Renal pelvis (tissue), 4 donors: ENCODE measurements around the gene PAFAH1B1. TPM values are rescaled to one million over a fixed set of nuclear protein-coding genes. Genes with fewer than 3 reads are reported as not detected.
A peak's percentile ranks its signal among the peaks of the same experiment; 100 is the strongest.
"Not testable (repeated sequence)": the region's sequence is repeated elsewhere in the genome, so short reads cannot be mapped to it uniquely, and the experiment has no call there.

Experiments used
- DNase-seq: peaks from one replicate; pipeline ENCODE4 v3.0.0-alpha.2; 2013
- polyA plus RNA-seq, 3 donors: library from polyadenylated mRNA; unstranded; fragments of 120-200 nt; gene quantifications; one replicate each; pipeline ENCODE4 v1.2.1, GENCODE V29; 2013; ENCODE audit not compliant: insufficient read length in 3 of 3

Gene PAFAH1B1
- polyA plus RNA-seq, 3 donors, result 117 to 163 (median 139) TPM

- DNase-seq, result not testable (repeated sequence)
Observed at GRCh38 chr17:2628922-2629321, 35.5 kb downstream of the PAFAH1B1 start.

DNA sequence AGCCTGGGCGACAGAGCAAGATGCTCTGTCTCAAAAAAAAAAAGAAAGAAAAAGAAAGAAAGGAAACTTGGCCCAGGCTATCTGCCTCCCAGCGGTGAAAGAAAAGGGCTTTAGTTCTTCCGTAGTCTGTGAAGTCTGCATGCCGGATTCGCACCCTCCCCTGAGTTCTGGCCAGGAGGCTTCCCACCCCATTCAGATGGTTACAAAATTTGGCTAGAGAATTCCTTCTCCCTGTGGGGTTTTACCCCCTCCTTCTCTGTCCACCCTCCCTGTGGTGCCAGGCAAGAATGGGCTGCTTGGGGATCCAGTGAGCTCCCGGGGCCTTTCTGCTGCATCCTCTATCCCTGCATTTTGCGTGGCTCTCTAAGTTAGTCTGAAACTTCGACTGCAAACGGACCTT lies 37.8 kb downstream of the PAFAH1B1 start:
- DNase-seq, result no peak

DNA sequence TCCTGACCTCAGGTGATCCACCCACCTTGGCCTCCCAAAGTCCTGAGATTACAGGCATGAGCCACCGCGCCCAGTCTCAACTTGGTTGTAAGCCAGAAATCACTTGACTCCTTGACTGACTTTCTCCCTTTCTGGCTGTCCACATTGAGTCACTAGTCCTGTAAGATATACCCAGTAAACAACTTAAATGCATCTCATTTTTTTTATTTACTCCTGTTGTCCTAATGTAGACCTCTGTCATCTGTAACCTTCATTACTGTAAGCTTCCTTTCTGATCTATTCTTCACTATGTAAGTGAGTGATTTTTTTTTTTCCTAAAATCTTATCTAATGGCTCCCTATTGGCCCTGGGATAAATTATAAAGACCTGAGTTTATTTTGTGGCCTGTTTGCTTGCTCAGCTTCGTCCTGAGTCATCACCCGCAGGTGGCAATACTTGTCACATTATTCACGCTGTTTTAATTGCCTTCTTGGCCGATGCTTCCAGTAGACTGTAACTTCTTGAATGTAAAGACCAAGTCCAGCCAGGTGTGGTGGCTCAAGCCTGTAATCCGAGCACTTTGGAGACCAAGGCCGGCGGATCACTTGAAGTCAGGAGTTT lies 41.0 kb downstream of the PAFAH1B1 start:
- DNase-seq, result peak; percentile 17

GRCh38 chr17:2635241-2635640 lies 41.8 kb downstream of the PAFAH1B1 start:
- no peak for DNase-seq

DNA sequence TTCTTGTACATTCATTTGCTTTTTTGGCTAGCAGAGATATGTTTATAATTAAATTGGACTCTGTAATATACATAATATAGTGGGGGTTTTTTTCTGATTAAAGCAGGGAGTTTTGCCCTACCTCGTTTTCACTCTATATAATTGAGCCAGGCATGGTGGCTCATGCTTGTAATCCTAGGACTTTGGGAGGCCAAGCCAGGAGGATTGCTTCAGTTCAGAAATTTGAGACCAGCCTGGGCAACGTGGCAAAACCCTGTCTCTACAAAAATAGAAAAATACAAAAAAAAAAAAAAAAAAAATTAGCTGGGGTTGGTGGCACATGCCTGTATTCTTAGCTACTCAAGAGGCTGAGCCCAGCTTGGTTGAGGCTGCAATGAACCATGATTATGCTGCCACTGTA lies 42.2 kb downstream of the PAFAH1B1 start:
- no peak for DNase-seq

DNA sequence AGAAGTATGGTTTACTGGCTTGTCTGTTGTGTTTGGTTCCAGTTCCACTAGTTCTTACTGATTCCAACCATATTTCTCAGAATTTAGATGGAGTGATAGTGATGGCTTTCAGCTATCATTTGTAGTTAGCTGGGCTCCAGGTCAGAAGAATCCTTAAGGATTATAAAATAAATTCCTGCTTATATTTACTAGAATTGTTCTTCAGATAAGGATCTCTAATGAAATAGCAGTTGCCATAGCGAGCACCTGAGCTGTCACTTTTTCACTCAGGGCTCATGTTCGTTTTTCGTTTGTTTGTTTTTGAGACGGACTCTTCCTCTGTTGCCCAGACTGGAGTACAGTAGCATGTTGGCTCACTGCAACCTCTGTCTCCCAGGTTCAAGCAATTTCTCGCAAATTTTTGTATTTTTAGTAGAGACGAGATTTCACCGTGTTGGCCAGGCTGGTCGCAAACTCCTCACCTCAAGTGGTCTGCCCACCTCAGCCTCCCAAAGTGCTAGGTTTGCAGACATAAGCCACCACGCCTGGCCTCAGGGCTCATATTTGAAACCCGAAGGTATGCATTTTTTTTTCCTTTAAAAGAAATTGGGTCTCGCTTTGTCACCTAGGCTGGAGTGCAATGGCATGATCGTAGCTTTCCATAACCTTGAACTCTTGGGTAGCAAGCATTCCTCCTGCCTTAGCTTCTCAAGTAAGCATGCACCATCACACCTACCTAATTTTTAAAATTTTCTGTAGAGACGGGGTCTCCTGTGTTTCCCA lies 42.9 kb downstream of the PAFAH1B1 start:
- DNase-seq, result no peak

- DNase-seq, result no peak
Observed at GRCh38 chr17:2637422-2637821, 44.0 kb downstream of the PAFAH1B1 start.

DNA sequence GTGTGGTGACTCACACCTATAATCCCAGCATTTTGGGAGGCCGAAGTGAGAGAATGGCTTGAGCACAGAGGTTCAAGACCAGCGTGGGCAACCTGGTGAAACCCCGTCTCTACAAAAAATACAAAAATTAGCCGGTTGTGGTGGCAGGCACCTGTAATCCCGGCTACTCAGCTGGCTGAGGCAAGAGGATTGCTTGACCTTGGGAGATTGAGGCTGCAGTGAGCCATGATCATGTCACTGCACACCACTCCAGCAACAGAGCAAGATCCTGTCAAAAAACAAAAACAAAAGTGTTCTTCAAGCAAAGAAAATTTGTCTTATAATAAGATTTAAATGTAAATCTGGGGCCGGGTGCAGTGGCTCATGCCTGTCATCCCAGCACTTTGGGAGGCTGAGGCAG lies 51.5 kb downstream of the PAFAH1B1 start:
- no peak for DNase-seq

- DNase-seq, result no peak
Observed at GRCh38 chr17:2647957-2648356, 54.5 kb downstream of the PAFAH1B1 start.

- no peak for DNase-seq
Observed at GRCh38 chr17:2649191-2649590, 55.7 kb downstream of the PAFAH1B1 start.

DNA sequence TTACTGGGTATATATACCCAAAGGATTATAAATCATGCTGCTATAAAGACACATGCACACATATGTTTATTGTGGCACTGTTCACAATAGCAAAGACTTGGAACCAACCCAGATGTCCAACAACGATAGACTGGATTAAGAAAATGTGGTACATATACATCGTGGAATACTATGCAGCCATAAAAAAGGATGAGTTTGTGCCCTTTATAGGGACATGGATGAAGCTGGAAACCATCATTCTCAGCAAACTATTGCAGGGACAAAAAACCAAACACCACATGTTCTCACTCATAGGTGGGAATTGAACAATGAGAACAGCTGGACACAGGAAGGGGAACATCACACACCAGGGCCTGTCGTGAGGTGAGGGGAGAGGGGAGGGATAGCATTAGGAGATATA lies 59.5 kb downstream of the PAFAH1B1 start:
- DNase-seq, result not testable (repeated sequence)

DNA sequence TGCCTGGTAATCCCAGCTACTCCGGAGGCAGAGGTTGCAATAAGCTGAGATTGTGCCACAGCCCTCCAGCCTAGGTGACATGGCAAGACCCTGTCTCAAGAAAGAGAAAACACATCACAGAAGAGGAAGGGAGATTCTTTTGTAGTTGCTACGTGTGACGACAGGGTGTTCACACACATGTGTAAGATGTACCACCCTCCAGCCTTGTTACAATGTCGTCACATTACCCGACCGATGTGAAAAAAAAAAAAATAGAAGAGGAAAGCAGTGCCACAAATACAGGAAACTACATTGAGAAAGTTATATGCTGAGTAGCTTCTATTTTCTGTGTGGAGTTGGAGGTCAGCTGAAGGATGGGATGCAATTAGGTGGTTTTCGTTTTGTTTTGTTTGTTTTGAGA lies 62.1 kb downstream of the PAFAH1B1 start:
- DNase-seq, result no peak

DNA sequence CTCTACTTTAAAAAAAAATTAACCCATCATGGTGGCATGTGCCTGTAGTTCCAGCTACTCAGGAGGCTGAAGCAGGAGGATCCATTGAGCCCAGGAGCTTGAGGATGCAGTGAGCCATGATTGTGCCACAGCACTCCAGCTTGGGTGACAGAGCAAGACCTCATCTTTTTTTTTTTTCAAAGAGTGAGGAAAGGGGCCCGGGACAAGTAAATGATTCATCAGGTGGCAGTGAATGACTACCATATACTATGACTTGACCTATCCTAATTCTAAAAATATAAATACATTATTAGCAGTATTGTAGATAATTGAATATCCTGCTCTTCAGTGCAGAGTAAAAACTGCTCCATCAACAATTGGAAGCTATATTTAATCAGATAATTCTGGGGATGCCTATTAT lies 62.8 kb downstream of the PAFAH1B1 start:
- no peak for DNase-seq

GRCh38 chr17:2659337-2659736 lies 65.9 kb downstream of the PAFAH1B1 start:
- DNase-seq, result not testable (repeated sequence)

- not testable (repeated sequence) for DNase-seq
Observed at GRCh38 chr17:2660410-2660809, 67.0 kb downstream of the PAFAH1B1 start.

GRCh38 chr17:2672026-2672425 lies 78.6 kb downstream of the PAFAH1B1 start:
- DNase-seq, result no peak

- not testable (repeated sequence) for DNase-seq
Observed at GRCh38 chr17:2679247-2679646, 85.8 kb downstream of the PAFAH1B1 start.

- DNase-seq, result no peak
Observed at GRCh38 chr17:2680961-2681360, 87.5 kb downstream of the PAFAH1B1 start.

GRCh38 chr17:2681650-2682049 lies 88.2 kb downstream of the PAFAH1B1 start:
- DNase-seq, result no peak

- DNase-seq, result no peak
Observed at GRCh38 chr17:2682176-2682938, 88.9 kb downstream of the PAFAH1B1 start.

DNA sequence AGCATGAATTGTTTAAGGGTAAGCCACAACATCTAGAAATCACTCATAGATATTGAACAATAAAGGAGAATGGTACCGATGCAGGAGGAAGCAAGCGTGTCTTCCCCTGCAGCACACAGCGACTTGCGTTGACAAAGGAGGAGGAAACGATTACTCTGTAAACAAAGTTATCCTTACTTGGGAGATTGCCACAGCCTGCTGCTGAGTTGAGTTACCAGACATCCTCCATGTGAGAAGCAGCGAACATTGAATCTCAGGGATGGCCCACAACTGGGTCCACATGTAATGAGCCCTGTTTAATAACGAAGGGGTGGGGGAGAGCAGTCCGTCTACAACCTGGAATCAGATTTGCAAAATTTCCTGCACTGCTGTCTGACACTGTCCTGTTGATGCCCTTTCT lies 90.5 kb downstream of the PAFAH1B1 start:
- no peak for DNase-seq

- no peak for DNase-seq
Observed at GRCh38 chr17:2684549-2684948, 91.1 kb downstream of the PAFAH1B1 start.

DNA sequence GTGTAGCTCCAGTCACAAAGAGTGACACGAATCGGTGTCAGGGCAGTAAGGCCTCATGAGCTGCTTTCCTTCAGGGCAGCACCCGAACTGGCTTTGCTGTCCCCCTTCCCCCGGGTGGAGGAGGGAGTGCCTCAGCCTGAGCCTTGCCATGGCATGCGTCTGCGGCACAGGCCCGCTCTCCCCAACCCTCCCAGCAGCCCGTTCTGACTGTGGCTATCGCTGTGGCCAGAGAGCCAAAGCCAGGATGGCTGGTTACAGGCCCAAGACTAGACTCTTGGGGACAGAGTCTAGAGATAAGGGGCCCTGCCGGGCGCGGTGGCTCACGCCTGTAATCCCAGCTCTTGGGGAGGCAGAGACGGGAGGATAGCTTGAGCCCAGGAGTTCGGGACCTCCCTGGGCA lies 92.2 kb downstream of the PAFAH1B1 start:
- DNase-seq, result no peak
